ENCODE results near the gene HBS1L.

- no peak for TF ChIP-seq CTCF (tag by site-specific recombination; IDR thresholded peaks at IDR 0.05)
- TF ChIP-seq SETDB1 (IDR thresholded peaks at IDR 0.05; ENCODE audit: insufficient read length, low read length), result no peak
- no peak for TF ChIP-seq SALL2 (tag by site-specific recombination; IDR thresholded peaks at IDR 0.05; ENCODE audit: borderline replicate concordance)
- TF ChIP-seq ZNF658 (tag by site-specific recombination; IDR thresholded peaks at IDR 0.05), result no peak
- TF ChIP-seq MYNN (tag by site-specific recombination; IDR thresholded peaks at IDR 0.05; ENCODE audit: borderline replicate concordance), result no peak
- no peak for TF ChIP-seq ZNF311 (tag by site-specific recombination; IDR thresholded peaks at IDR 0.05; ENCODE audit: borderline replicate concordance)
- no peak for TF ChIP-seq ZBTB26 (tag by site-specific recombination; optimal IDR thresholded peaks at IDR 0.05)
- no peak for TF ChIP-seq ATF2 (tag by site-specific recombination; IDR thresholded peaks at IDR 0.05; ENCODE audit: low read depth)
- TF ChIP-seq ZNF843 (tag by site-specific recombination; IDR thresholded peaks at IDR 0.05), result no peak
- TF ChIP-seq ZNF488 (tag by site-specific recombination; IDR thresholded peaks at IDR 0.05), result no peak
- no peak for TF ChIP-seq PRDM10 (tag by site-specific recombination; IDR thresholded peaks at IDR 0.05)
Measured at GRCh38 chr6:134918418-134918961, 136.1 kb downstream of the HBS1L start.
